Glutamatergic neuron (in vitro differentiated cells): ENCODE measurements around the gene UNC5B. TPM values are rescaled to one million over a fixed set of nuclear protein-coding genes. Genes with fewer than 3 reads are reported as not detected.

ENCODE experiments used
- DNase-seq: peaks from one replicate; pipeline ENCODE4 v3.0.0; 2022
- H3K27ac Mint-ChIP-seq: one replicate; pipeline ENCODE4 v1.8.0; 2020; ENCODE audit warnings: mild to moderate bottlenecking, mixed read lengths, inconsistent platforms; ENCODE audit not compliant: unreplicated experiment
- H3K27me3 Mint-ChIP-seq: one replicate; pipeline ENCODE4 v1.8.0; 2020; ENCODE audit warnings: mild to moderate bottlenecking, moderate library complexity, mixed read lengths, inconsistent platforms; ENCODE audit not compliant: unreplicated experiment
- H3K36me3 Mint-ChIP-seq: one replicate; pipeline ENCODE4 v1.8.0; 2020; ENCODE audit warnings: mild to moderate bottlenecking, mixed read lengths, inconsistent platforms; ENCODE audit not compliant: unreplicated experiment
- H3K4me1 Mint-ChIP-seq: one replicate; pipeline ENCODE4 v1.8.0; 2020; ENCODE audit warnings: mild to moderate bottlenecking, low read depth, mixed read lengths, inconsistent platforms; ENCODE audit not compliant: unreplicated experiment
- H3K4me3 Mint-ChIP-seq: one replicate; pipeline ENCODE4 v1.8.0; 2020; ENCODE audit warnings: mild to moderate bottlenecking, mixed read lengths, inconsistent platforms; ENCODE audit not compliant: unreplicated experiment
- H3K9me3 Mint-ChIP-seq: one replicate; pipeline ENCODE4 v1.8.0; 2020; ENCODE audit warnings: mild to moderate bottlenecking, moderate library complexity, mixed read lengths, inconsistent platforms; ENCODE audit not compliant: unreplicated experiment
- CTCF ChIP-seq: fragments of 200-600 bp; sonication (generic); IDR thresholded peaks from one replicate; pipeline ENCODE4 v1.5.0; 2021; ENCODE audit not compliant: partially characterized antibody, unreplicated experiment
- total RNA-seq: library from RNA; stranded (reverse); fragmentation: NEBNext Ultra II Directional; extraction: Animal tissue kit (Norgen Biotek cat#: 25700); gene quantifications from one replicate; pipeline ENCODE4 v1.2.1, GENCODE V29; 2021; ENCODE audit not compliant: unreplicated experiment

The UNC5B gene
- total RNA-seq, 1 donor from 2014 or later: 22.6 TPM

- H3K4me3 Mint-ChIP-seq: no peak overlapping the region
- peaks cover 7% of the 10 kb centered on the region for H3K9me3 Mint-ChIP-seq
- no peak overlapping the region for H3K27ac Mint-ChIP-seq
- peaks cover 15% of the 10 kb centered on the region for H3K4me1 Mint-ChIP-seq
- no peak for DNase-seq
- no peaks in the 10 kb centered on the region for H3K36me3 Mint-ChIP-seq
- TF ChIP-seq CTCF: no peak
- H3K27me3 Mint-ChIP-seq: peaks cover 5% of the 10 kb centered on the region
These were observed 44.4 kb downstream of the UNC5B start for GRCh38 chr10:71256661-71257318.

GRCh38 chr10:71257319-71257997 lies 45.1 kb downstream of the UNC5B start:
- Mint-ChIP-seq H3K9me3 (peaks cover 7% of the 10 kb centered on the region), H3K4me1 (peaks cover 15% of the 10 kb centered on the region), H3K36me3 (no peaks in the 10 kb centered on the region), H3K27ac (no peak overlapping the region), H3K4me3 (no peak overlapping the region), H3K27me3 (peaks cover 5% of the 10 kb centered on the region)
- TF ChIP-seq CTCF: no peak
- DNase-seq: no peak

- TF ChIP-seq CTCF: no peak
- H3K4me1 Mint-ChIP-seq: peaks cover 15% of the 10 kb centered on the region
- no peak for DNase-seq
- no peaks in the 10 kb centered on the region for H3K36me3 Mint-ChIP-seq
- no peak overlapping the region for H3K27ac Mint-ChIP-seq
- peaks cover 5% of the 10 kb centered on the region for H3K27me3 Mint-ChIP-seq
- peaks cover 7% of the 10 kb centered on the region for H3K9me3 Mint-ChIP-seq
- H3K4me3 Mint-ChIP-seq: no peak overlapping the region
These were observed 45.7 kb downstream of the UNC5B start for GRCh38 chr10:71258046-71258445.

- Mint-ChIP-seq H3K4me3 (no peak overlapping the region), H3K27me3 (peaks cover 5% of the 10 kb centered on the region), H3K9me3 (peaks cover 7% of the 10 kb centered on the region), H3K36me3 (no peaks in the 10 kb centered on the region), H3K27ac (no peak overlapping the region), H3K4me1 (peaks cover 18% of the 10 kb centered on the region)
- TF ChIP-seq CTCF: no peak
- no peak for DNase-seq
These were observed 46.2 kb downstream of the UNC5B start for GRCh38 chr10:71258446-71259145.

- no peaks in the 10 kb centered on the region for H3K36me3 Mint-ChIP-seq
- peaks cover 22% of the 10 kb centered on the region for H3K4me1 Mint-ChIP-seq
- TF ChIP-seq CTCF: no peak
- peaks cover 5% of the 10 kb centered on the region for H3K27me3 Mint-ChIP-seq
- H3K9me3 Mint-ChIP-seq: peaks cover 7% of the 10 kb centered on the region
- H3K4me3 Mint-ChIP-seq: no peak overlapping the region
- DNase-seq: no peak
- H3K27ac Mint-ChIP-seq: no peak overlapping the region
These were observed 46.9 kb downstream of the UNC5B start for GRCh38 chr10:71259282-71259681.
